ENCODE measurements around the gene TCFL5.

TCFL5 gene

DNA sequence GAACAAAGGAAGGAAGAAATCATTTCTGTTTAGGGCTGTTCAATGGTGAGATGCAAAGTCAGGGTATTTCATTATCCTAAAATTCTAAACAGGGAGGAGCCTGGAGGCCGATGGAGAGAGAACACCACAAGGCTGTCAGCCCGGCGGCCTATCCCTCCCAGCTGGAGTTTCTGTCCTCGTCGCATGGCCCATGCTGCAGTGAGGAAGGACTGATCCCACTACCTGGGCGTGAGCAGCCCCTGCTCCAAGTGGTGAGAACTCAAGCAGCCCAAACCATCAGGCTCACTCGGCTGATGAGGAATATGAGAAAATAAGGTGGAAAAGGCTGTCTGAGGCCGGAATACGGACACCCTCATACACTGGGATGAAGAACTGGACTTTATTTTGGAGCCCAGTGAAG is 33.9 kb upstream of the TCFL5 start:
- no peak for DNase-seq (ENCODE audit: low read depth in 2 of 2)

DNA sequence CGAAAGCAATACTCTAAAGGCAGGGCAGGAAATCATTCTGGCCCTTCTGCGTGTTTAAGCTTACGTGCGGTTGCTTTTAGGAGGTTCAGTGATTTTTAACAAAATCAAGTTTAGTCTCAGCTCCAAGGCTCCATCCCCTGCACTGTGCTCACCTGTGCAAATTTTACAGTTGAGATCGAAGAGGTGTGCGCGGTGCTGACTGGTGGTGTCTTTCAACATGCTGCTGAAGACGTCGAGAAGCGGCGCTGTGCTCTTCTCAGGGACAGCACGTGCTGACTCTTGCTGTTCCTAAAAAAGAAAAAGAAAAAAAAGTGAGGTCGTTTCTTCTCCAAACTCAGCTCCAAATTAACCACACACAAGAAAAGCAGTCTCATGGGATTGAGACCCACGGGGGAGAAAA is 32.6 kb upstream of the TCFL5 start:
- no peak for DNase-seq (ENCODE audit: low read depth in 2 of 2)

DNA sequence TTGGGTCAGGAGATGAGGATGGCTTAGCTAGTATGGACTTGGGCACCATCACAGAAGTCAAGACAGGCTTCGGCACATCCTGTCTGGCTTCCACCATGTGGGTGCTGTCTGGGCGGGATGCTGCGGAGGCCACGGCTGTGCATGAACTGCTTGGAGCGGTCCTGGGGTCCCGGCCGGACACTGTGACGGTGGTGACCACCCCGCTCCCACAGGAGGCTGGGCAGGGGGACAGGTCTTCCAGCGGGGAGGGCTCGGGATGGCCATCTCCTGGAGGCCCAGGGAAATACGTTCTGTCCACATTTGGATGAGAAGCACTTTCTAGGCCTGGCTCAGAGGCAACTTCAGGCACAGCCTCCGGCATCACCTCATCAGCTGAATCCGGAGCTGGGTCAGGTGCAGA is 32.1 kb upstream of the TCFL5 start:
- no peak for DNase-seq (ENCODE audit: low read depth in 2 of 2)

DNA sequence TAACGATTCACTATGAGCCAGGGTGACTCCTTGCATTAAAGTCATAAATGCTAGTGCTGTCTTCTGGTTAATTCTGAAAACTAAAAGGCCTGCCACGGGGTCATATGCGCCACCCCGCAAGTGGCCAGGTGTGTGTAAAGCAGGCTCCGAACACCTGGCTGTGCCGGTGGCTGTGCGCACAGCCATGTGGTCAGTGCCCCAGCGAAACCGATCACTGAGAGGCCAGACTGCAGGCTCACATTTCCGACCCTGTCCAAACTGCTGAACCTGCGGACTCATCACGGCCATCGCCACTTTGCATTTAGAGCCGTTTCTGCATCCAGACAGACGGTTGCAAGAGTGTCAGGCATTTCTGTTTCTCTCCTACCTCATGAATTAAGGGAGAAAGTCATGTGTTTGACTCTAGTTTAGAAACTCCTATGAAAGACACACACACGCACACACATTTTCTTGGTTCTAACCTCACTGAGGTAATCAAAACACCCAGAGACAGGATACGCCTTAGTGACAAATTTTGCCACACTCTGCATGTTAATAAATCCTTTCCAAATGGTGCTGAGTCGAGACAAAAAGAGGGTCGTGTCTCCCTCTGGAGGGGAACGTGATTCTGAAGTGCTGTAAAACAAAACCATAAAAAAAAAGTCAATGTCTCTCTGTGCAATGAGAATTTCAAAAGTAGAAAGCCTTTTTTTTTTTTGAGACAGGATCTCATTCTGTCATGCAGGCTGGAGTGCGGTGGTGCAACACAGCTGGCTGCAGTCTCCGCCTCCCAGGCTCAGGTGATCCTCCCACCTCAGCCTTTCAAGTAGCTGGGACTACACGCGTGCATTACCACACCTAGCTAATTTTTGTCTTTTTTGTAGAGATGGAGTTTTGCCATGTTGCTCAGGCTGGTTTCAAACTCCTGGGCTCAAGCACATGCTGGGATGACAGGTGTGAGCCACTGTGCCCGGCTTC is 31.0 kb upstream of the TCFL5 start:
- DNase-seq (ENCODE audit: low read depth in 2 of 2): no peak

DNA sequence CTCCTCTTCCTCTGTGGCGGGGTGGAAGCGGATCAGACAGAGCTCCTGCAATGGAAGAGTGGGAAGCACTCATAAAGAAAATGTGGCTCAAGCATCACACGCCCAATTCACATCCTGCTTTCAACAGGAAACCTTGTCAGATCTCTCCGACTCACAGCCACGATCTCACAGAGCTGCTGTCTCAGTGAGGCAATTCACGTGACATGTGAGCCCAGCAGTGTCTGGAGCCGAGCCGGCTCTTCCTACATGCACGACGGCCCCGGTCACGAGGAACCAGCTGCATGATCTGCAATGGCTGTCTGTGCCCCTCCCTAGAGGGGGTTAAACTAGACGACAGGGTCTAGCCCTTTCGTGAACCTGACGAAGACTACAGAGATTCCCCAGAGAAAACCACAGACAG is 29.5 kb upstream of the TCFL5 start:
- no peak for DNase-seq (ENCODE audit: low read depth in 2 of 2)

DNA sequence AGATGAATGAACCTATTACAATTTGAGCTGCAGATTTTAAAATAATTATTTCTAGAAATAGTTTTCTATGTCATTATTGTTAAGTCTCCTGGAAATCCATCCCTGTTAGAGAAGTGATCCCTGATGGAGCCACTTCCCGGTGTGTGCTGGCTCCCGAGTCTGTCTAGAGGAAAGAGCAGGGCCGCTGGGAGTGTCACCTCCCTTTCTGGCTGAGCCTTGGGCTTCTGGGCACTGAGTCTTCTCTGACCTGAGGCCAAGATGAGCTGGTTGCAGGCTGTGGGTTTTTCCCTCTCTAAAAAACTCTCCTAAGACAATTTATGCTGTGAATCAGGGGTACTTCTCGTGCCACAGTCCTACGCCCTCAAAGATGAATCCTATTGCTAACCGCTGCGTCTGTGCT is 28.8 kb upstream of the TCFL5 start:
- DNase-seq (ENCODE audit: low read depth in 2 of 2): no peak

DNA sequence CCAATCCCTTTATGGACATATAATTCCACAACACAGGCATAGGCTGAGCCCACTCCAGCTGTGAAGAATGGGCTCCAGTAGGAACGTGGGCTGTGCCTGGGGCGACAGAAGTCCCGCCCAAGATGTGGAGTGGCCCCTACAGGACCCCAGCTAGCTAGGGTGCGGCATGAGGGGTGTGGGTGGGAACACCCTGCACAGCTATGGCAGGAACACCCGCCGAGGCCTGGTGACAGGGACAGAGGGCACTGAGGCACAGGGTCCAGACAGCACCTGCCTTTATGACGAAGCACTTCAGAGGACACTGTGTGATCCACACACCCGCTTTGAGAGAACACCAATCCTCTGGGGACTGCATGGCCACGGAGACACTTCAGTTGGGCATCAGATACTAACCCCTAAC is 28.2 kb upstream of the TCFL5 start:
- DNase-seq (ENCODE audit: low read depth in 2 of 2): no peak

DNA sequence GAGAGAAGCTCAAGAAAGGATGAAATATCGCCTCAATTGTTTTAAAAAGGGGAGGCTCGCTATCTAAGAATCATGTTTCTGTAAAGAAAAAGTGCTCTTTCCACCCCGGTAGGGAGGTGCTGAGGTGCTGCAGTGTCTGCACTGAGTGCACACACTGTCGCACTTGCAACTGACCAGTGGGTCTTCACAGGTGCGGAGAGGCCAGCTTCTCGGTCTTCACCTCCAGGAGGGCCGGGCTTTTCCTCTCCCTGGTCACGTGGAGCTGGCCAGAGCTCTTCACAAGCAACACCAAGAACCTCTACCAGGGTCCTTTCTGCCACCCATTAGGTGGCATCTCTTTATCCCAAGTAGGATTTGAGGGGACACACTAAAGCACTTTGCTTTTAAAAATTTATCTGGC is 27.8 kb upstream of the TCFL5 start:
- no peak for DNase-seq (ENCODE audit: low read depth in 2 of 2)

DNA sequence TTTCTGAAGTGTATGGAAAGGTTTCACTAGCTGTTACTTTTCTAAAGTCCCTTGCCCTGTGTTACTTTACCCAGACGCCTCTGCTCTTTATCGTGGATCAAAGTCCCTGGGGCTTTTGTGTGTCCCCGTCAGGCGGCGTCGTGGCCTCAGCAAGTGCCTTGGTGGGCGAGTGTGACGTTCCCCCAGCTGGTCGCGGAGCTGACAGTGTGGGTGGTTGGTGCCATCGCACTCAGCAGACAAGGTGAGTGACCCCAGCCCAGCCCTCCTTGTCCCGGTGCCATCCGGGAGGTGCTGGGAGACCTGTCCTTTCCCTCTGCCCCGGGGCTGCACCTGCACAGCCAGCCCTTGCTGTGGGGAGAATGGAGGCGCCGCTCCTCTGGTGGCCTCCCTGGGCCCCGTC is 27.3 kb upstream of the TCFL5 start:
- no peak for DNase-seq (ENCODE audit: low read depth in 2 of 2)

DNA sequence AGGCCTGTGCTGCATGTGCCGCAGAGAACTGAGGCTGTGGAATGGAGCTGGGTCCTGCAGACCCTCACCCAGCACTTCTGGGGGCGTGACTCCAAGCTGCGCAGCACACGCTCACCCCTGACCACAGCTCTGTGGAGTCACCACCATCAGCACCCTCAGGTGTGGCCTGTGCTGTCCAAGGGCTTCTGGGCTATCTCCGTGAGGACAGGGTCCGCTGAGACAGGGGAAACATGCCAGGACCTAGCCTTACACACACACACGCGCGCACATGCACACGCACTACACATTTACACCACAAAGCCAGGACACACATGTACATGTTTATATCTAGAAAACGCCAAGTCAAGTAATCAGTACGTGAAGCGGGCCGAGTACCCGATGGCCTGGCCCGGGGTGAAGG is 26.8 kb upstream of the TCFL5 start:
- DNase-seq (ENCODE audit: low read depth in 2 of 2): no peak

DNA sequence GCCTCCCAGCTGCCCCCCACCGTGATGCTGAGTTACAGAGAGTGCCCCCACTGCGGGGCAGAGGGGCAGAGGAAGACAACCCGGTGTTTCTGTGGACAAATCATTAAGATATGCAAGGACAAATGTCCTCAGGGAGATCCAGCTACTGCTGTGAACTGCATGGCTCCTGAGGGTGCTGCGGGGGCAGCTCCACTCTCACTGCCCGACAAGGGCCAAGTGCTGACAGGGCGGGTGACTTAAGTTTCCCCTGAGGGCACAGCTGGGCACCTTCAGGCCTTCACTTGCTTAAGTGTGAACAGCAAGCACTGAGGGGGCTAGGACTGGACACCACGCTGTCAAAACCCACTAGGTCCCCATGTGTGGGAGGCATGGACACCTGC is 26.2 kb upstream of the TCFL5 start:
- DNase-seq (ENCODE audit: low read depth in 2 of 2): no peak

DNA sequence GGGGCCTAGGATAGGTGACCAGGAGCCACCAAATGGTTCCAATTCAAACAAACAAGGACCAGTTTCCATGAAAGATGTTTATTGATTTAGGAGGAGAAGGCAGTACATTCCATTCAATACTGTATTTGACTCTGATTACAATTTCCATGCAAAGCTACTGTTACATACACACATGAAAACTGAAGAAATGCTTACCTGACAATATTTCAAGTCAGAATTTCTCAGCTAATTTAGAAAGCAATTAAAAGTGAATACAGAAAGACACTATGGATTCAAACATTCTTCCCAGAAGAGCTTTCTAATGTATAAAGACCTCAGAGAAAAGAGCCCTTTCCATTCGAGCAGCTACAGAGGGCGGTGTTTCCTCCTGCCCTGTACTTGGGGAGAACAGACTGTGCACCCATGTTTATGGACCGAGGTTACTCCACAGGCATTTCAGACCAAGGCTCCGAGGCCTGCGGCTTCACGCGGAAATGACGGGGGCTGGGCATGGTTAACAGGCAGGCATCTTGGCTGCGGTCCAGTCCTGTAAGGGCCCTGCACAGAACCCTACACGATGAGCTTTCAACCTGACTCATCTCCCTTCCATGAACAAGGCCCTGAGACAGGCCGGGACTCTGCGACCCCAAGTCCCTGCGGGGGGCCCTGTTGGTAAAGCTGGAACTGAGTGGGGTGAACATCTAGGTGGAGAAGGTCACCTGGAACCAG is 25.7 kb upstream of the TCFL5 start:
- DNase-seq (ENCODE audit: low read depth in 2 of 2): no peak

DNA sequence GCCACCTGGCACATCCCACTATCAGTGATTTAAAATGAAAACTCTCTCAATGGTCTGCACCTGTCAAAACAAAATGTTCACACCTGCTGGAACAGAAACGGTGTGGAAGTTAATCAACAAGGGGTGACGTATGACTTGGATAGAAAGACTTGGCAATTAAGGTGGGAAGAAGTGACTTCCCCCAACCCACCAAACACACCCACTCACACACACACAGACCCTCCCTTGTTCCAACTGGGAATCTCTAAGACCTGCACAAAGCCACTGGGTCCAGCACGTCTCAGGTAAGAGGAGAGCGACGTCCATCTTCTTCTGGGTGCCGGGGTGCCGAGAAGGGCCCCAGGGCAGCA is 25.1 kb upstream of the TCFL5 start:
- DNase-seq (ENCODE audit: low read depth in 2 of 2): no peak

DNA sequence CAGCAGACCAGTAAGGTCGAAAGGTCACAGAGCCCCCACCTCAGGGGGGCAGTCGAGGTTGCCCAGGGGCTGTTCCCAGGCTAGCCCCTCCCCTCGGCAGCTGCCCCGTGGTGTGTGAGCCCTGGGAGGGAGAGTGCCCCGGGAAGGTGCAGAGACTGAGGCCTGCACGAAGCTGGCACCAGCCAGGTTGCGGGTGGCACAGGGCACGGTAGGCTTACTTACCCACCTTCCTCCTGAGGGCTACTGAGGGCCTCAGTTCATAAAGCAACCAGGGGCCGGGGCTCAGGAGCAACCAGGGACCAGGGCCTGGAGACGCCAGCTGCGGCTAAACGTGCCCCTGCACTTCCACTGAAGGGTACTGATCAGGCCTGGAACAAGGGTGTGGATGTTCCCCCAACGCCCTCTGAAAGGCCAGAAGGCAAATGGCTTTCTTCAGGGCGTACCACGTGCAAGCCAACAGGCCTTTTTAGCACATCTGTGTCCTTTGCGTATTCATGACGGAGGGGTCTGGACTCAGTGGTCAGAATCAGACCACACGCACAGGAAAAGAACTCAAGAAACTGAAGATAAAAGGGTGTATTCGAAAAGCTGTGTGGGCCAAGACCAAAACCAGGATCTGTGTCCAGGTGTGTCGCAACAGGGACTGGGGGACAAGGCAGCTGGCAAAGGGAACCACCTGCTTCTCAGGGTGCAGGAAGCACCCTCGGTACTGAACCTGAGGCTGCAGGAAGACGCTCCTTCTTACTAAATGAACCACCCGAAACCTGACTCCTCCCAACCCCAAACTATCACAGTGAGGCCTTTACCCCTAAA is 24.5 kb upstream of the TCFL5 start:
- DNase-seq (ENCODE audit: low read depth in 2 of 2): no peak

DNA sequence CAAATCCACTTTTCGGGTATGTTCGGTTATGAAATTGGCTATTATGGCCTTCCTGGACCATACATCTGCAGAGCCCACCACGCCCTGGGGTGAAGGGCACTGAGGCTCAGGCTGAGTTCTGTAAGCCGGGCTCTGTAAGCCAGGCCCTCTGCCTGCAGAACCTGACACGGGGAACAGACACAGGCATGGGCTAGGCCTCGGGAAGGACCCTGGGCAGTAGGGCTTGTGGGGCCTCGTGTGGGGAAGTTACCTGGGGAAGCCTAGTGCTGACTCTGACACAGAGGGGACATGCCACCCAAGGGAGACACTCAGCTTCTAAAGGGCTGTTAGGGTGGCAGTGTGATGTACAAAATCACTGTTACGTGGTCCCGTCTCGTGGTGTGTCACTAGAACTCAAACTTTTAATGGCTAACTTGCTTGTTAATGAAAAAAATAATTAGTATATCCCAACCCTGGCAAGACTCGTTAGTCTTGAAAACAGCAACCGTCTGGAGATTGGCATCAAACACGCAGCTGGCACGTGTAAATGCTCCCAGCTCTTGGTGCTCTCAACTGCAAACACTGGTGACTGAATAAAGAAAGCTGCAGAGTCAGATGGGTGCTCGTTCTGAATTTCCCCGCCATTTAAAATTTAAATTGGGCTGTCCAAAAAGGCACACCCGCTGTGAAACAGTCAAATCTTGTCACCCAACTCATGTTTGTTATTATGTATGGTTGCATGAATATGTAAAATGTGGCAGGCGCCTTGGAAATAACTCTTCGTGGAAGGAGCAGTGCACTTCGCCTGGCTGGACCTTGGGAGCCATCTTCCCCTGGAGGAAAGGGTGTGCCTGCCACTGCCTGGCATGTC is 23.6 kb upstream of the TCFL5 start:
- no peak for DNase-seq (ENCODE audit: low read depth in 2 of 2)

DNA sequence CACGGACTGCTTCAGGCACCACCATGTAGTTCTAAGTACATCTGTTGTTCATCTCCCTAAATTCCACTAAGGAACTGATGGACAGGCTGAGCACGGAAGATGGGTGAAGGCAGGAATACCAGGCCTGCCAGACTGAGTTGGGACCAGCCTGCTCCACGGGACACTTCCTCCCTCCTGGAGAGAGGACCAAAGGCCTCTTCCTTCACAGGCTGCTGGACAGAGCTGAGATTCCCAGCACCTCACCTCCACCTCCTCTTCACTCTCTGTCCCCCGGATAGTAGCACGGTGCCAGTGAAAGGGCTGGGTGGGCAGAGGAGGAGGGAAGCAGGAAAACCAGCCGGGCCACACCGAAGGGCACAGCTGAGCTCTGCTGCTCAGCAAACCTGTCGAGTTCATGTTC is 22.9 kb upstream of the TCFL5 start:
- DNase-seq (ENCODE audit: low read depth in 2 of 2): no peak

DNA sequence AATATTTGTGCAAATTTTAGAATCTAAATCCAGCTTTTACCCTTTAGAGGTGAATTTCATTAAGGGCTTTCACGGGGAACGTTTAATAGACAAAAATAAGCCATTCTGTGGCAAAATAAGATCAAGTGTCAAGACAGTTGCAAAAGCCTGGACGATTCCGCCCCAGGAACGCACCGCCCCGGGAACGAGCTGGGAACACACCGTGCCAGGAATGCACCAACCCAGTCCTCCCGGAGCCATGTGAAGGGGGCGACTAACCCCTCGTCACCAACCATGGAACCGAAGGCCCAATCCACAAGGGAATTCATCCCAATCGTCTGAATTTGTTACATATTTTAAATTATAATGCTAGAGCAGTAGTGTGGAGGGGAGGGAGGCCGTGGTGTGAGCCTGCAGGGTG is 20.8 kb upstream of the TCFL5 start:
- DNase-seq (ENCODE audit: low read depth in 2 of 2): no peak

DNA sequence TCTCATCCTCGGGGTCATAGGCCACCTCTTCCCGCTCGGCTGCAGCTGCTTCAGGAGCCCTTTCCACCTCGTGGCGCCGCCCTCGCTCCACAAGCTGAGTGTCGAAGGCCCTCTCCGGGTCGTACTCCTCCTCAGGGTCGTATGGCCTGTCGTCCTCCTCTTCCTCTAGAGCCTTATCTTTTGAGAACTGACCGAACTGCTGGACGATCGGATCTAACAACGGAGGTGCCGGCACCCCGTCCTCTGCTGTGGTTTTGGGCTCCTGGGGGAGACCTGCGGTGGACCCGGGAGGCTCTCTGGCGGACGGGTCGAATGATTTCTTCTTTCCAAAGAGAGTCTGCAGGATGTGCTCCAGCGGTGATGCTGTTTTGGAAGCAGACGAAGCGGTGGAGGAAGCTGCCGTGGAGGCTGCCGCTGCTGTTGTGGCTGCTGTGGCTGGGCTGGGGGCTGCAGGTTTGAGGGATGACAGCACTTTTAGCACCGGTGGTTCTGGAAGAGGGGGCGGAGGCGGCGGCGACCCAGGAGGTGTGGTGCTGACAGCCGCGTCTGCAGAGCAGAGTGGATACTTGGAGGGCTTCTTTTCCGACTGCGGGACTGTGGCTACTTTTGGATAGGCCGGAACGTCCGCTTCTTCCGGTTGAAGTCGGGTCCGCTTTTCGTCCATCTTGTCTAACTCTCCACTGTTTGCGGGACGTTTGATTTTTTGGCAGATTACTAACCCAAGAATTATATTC is 20.2 kb upstream of the TCFL5 start:
- no peak for DNase-seq (ENCODE audit: low read depth in 2 of 2)

DNA sequence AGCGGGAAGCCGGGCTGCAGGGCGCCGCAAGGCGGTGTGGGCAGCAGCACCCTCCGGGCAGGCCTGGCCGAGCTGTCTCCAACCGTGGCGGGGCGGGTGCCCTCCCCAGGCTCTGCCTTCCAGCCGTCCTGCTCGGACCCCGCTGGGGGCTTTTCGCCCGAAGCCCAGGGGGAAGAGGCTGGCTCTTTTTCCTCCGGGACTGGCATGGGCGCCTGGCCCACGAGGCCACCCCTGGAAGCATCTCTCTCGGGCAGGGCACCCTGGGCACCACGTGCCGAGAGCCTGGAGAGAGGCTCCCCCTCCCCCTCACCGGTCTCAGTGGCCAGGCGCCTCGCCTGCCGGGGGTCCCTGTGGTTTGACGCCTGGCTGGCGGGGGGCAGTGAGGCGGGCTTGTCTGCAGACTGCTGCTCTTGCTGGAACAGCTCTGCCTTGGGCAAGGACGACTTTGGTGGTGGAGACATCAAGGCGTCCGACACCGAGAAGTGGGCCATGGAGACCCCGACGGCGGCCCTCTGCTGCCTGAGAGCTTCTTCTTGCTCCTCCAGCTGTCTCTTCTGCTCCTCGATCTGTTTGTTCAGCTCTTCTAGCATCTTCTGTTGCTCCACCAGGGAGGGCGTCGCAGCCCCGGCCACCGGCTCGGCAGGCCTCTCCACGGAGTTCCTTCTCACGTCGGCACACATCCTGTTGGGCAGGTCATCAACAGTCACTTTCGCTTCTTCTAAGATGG is 19.5 kb upstream of the TCFL5 start:
- DNase-seq (ENCODE audit: low read depth in 2 of 2): no peak
